CD14-positive monocyte (primary cell): ENCODE data around the gene SRMS. TPM values are rescaled to one million over a fixed set of nuclear protein-coding genes. Genes with fewer than 3 reads are reported as not detected.
A peak's percentile ranks its signal among the peaks of the same experiment; 100 is the strongest.

Experiments used
- DNase-seq, 3 donors: peaks; one replicate each; pipeline ENCODE4 v3.0.0-alpha.2; 2011 to 2022
- H2AFZ ChIP-seq: 2 replicates; pipeline ENCODE4 v1.6.0; 2012; ENCODE audit warnings: mild to moderate bottlenecking, low read depth, low read length, inconsistent platforms; ENCODE audit not compliant: insufficient read depth, poor library complexity, severe bottlenecking
- H3K27ac ChIP-seq, 2 donors: 1 replicate in 1 of 2; 2 replicates in 1 of 2; pipeline ENCODE4 v1.5.1; 2012 to 2013; ENCODE audit warnings: low read length in 2 of 2, control low read depth in 1 of 2, inconsistent platforms in 1 of 2, low read depth in 1 of 2, mild to moderate bottlenecking in 1 of 2
- H3K27me3 ChIP-seq, 2 donors: one replicate each; pipeline versions ENCODE4 v1.6.0 to v1.6.1; 2011 to 2013; ENCODE audit warnings: low read length in 2 of 2; ENCODE audit not compliant: control insufficient read depth in 2 of 2, insufficient read depth in 2 of 2
- H3K36me3 ChIP-seq, 2 donors: replicated peaks in 1 of 2; 1 replicate in 1 of 2; 2 replicates in 1 of 2; pipeline versions ENCODE4 v1.5.1 to v1.6.1; 2012 to 2013; ENCODE audit warnings: low read length in 2 of 2, control low read depth in 1 of 2, inconsistent platforms in 1 of 2, mild to moderate bottlenecking in 1 of 2; ENCODE audit not compliant: insufficient read depth in 2 of 2, control insufficient read depth in 1 of 2
- H3K4me1 ChIP-seq, 2 donors: 1 replicate in 1 of 2; 2 replicates in 1 of 2; pipeline versions ENCODE4 v1.5.1 to v1.6.1; 2012 to 2013; ENCODE audit warnings: low read length in 2 of 2, control low read depth in 1 of 2, inconsistent platforms in 1 of 2, mild to moderate bottlenecking in 1 of 2, moderate library complexity in 1 of 2; ENCODE audit not compliant: insufficient read depth in 2 of 2, control insufficient read depth in 1 of 2
- H3K4me2 ChIP-seq: replicated peaks from 2 replicates; pipeline ENCODE3; 2012; ENCODE audit warnings: low read length, moderate library complexity, mild to moderate bottlenecking; ENCODE audit not compliant: poor library complexity, severe bottlenecking; ENCODE audit errors: extremely low read depth
- H3K4me3 ChIP-seq, 3 experiments: fragments of 200-600 bp in 1 of 3; sonication (generic) in 1 of 3; replicated peaks in 1 of 3; 1 replicate in 2 of 3; 2 replicates in 1 of 3; pipeline ENCODE4 v1.5.1; 2011 to 2013; ENCODE audit warnings: low read length in 3 of 3, mild to moderate bottlenecking in 3 of 3, control low read depth in 2 of 3, low read depth in 2 of 3, inconsistent platforms in 1 of 3, moderate library complexity in 1 of 3
- H3K79me2 ChIP-seq: 2 replicates; pipeline ENCODE4 v1.6.0; 2012; ENCODE audit warnings: mild to moderate bottlenecking, control low read depth, inconsistent platforms, low read length, moderate library complexity; ENCODE audit not compliant: insufficient read depth
- H3K9ac ChIP-seq: 2 replicates; pipeline ENCODE4 v1.6.0; 2017; ENCODE audit warnings: low read length, mild to moderate bottlenecking; ENCODE audit not compliant: insufficient read depth, poor library complexity, severe bottlenecking
- H3K9me3 ChIP-seq, 2 donors: replicated peaks in 1 of 2; 1 replicate in 1 of 2; 2 replicates in 1 of 2; pipeline versions ENCODE4 v1.5.1 to v1.6.1; 2012 to 2013; ENCODE audit warnings: low read length in 2 of 2, control low read depth in 1 of 2; ENCODE audit not compliant: control insufficient read depth in 1 of 2, insufficient read depth in 1 of 2
- H4K20me1 ChIP-seq: 2 replicates; pipeline ENCODE4 v1.6.0; 2012; ENCODE audit warnings: mild to moderate bottlenecking, low read length, control low read depth, moderate library complexity; ENCODE audit not compliant: insufficient read depth
- H3K27ac Mint-ChIP-seq, 7 donors: one replicate each; pipeline ENCODE4 v1.8.0; 2020; ENCODE audit warnings: mild to moderate bottlenecking in 7 of 7, mixed read lengths in 7 of 7, moderate library complexity in 6 of 7, inconsistent platforms in 2 of 7
- H3K27me3 Mint-ChIP-seq, 3 donors: one replicate each; pipeline ENCODE4 v1.8.0; 2021 to 2022; ENCODE audit warnings: low read depth in 3 of 3, mild to moderate bottlenecking in 3 of 3, mixed read lengths in 3 of 3, moderate library complexity in 3 of 3, inconsistent platforms in 1 of 3
- H3K36me3 Mint-ChIP-seq, 2 donors: one replicate each; pipeline ENCODE4 v1.8.0; 2020; ENCODE audit warnings: mixed read lengths in 2 of 2, inconsistent platforms in 1 of 2, mild to moderate bottlenecking in 1 of 2
- H3K4me1 Mint-ChIP-seq: one replicate; pipeline ENCODE4 v1.8.0; 2020; ENCODE audit warnings: mild to moderate bottlenecking, mixed read lengths
- H3K4me3 Mint-ChIP-seq, 2 donors: one replicate each; pipeline ENCODE4 v1.8.0; 2020; ENCODE audit warnings: mild to moderate bottlenecking in 2 of 2, mixed read lengths in 2 of 2, moderate library complexity in 1 of 2
- H3K9me3 Mint-ChIP-seq, 7 donors: one replicate each; pipeline ENCODE4 v1.8.0; 2020 to 2022; ENCODE audit warnings: mixed read lengths in 7 of 7, mild to moderate bottlenecking in 6 of 7, moderate library complexity in 6 of 7, inconsistent platforms in 2 of 7
- CTCF ChIP-seq: fragments of 200-600 bp; IDR thresholded peaks from one replicate; pipeline ENCODE4 v1.8.0; 2022; ENCODE audit warnings: antibody characterized with exemption, mild to moderate bottlenecking
- WGBS: methylation state at CpG from one replicate; pipeline ENCODE4 v1.1.5; 2013; ENCODE audit warnings: missing lambda C conversion rate; ENCODE audit not compliant: insufficient coverage; 5-methylcytosine and 5-hydroxymethylcytosine counted together
- intact Hi-C, 2 donors: fragments of 100-400 bp; cut with micrococcal nuclease; formaldehyde crosslinking; loops; one replicate each; pipeline versions ENCODE4 v1.15.0 to v1.15.1; 2023
- polyA plus RNA-seq, 3 donors: library from polyadenylated mRNA; depleted of rRNA in 1 of 3; unstranded in 2 of 3; stranded (reverse) in 1 of 3; fragments of 300-500 nt in 2 of 3; fragments of >200 nt in 1 of 3; fragmentation: Illumina TruSeq in 2 of 3; gene quantifications; 1 replicate in 2 of 3; 2 replicates in 1 of 3; pipeline ENCODE4 v1.2.3, GENCODE V29; 2012 to 2021

SRMS gene
- polyA plus RNA-seq, 3 donors: not detected

GRCh38 chr20:63495741-63496595 is 51.6 kb downstream of the SRMS start:
- 22% methylated on average over 38 of the region's 48 CpGs for WGBS
- Histone ChIP-seq H3K36me3 (no peaks in the 10 kb centered on the region), H3K4me1 (peaks cover 8 to 20% of the 10 kb centered on the region in 2 donors), H3K27me3 (peaks cover 9 to 39% of the 10 kb centered on the region in 2 donors), H3K4me2 (peak overlapping the region; percentile 75), H3K79me2 (no peaks in the 10 kb centered on the region), H3K9me3 (peaks cover 0 to 5% of the 10 kb centered on the region in 2 donors), H3K9ac (no peak overlapping the region), H3K27ac (no peak overlapping the region), H3K4me3 (peak overlapping the region in 2 of 3 experiments; percentile 8 to 68), H2AFZ (peak overlapping the region; percentile 71), H4K20me1 (no peaks in the 10 kb centered on the region)
- Mint-ChIP-seq H3K4me3 (peak overlapping the region; percentile 77 to 91), H3K9me3 (peaks cover 0 to 5% (median 3%) of the 10 kb centered on the region in 7 donors), H3K36me3 (no peaks in the 10 kb centered on the region), H3K27me3 (peaks cover 36 to 64% (median 46%) of the 10 kb centered on the region in 3 donors), H3K4me1 (peaks cover 5% of the 10 kb centered on the region), H3K27ac (no peak overlapping the region)
- peak; percentile 99 for TF ChIP-seq CTCF
- peak; percentile 45 to 64 (median 62) for DNase-seq
- intact Hi-C loops: loop anchor here (2.0 kb wide), 2 partner anchors 475 to 477 kb away; no protein-coding TSS in a partner anchor

DNA sequence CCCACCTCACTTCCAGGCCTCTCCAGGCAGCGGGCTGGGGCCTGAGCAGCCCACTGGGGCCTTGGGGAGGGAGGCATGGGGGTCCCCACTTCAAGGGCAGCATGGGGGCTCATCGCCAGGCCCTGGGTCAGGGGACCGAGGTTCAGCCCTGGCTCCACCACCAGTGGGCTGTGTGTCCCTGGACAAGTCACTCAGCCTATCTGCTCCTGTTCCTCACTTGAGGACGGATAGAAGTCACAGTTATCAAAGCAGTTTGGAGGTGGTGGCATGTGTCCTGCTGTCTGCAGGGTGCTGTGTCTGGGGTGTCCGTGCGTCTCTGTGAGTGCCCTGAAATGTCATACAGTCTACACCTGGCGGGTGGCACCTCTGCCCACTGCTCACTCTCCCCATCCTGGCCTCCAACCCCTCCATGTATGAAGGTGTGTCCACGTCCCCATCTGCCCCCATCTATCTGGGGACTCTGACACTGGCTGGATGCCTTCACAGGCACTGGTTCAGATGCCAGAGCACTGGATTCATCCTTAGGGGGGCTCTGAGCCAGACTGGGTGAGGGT is 52.3 kb downstream of the SRMS start:
- H3K36me3 ChIP-seq: no peaks in the 10 kb centered on the region
- intact Hi-C loops: no loop called here
- H4K20me1 ChIP-seq: no peaks in the 10 kb centered on the region
- no peak for DNase-seq
- H3K27ac Mint-ChIP-seq: no peak overlapping the region
- no peak overlapping the region for H3K27ac ChIP-seq
- H3K9ac ChIP-seq: no peak overlapping the region
- peaks cover 5% of the 10 kb centered on the region for H3K4me1 Mint-ChIP-seq
- H3K36me3 Mint-ChIP-seq: no peaks in the 10 kb centered on the region
- peaks cover 0 to 5% of the 10 kb centered on the region in 2 donors for H3K9me3 ChIP-seq
- H3K27me3 ChIP-seq: peaks cover 9 to 40% of the 10 kb centered on the region in 2 donors
- WGBS: 96% methylated on average over 7 of the region's 8 CpGs
- no peak overlapping the region for H3K4me2 ChIP-seq
- H3K4me3 Mint-ChIP-seq: no peak overlapping the region
- peaks cover 8 to 20% of the 10 kb centered on the region in 2 donors for H3K4me1 ChIP-seq
- H3K27me3 Mint-ChIP-seq: peaks cover 30 to 62% (median 39%) of the 10 kb centered on the region in 3 donors
- no peak for TF ChIP-seq CTCF
- no peak overlapping the region for H3K4me3 ChIP-seq
- no peaks in the 10 kb centered on the region for H3K79me2 ChIP-seq
- H3K9me3 Mint-ChIP-seq: peaks cover 0 to 4% (median 3%) of the 10 kb centered on the region in 7 donors
- no peak overlapping the region for H2AFZ ChIP-seq
